Epithelial cell of proximal tubule (primary cell): ENCODE results near the gene OARD1. TPM values are rescaled to one million over a fixed set of nuclear protein-coding genes. Genes with fewer than 3 reads are reported as not detected.

ENCODE experiments used
- DNase-seq: peaks from one replicate; pipeline ENCODE4 v3.0.0-alpha.2; 2011; ENCODE audit warnings: low read depth
- H3K4me3 ChIP-seq: 2 replicates; pipeline ENCODE4 v1.5.1; 2011; ENCODE audit warnings: low read depth, mild to moderate bottlenecking, low read length
- total RNA-seq: library from RNA; depleted of rRNA; stranded (reverse); fragments of >200 nt; gene quantifications from 2 replicates; pipeline ENCODE4 v1.2.3, GENCODE V29; 2015
- TF ChIP-seq, protein P1 (sequence below): conservative IDR thresholded peaks from 2 replicates; pipeline ENCODE4 v1.5.1; 2012; ENCODE audit warnings: low read depth, mild to moderate bottlenecking, low read length

The OARD1 gene
- total RNA-seq, 1 donor from 2014 or later = 15.7 TPM

- TF ChIP-seq, protein P1, sequence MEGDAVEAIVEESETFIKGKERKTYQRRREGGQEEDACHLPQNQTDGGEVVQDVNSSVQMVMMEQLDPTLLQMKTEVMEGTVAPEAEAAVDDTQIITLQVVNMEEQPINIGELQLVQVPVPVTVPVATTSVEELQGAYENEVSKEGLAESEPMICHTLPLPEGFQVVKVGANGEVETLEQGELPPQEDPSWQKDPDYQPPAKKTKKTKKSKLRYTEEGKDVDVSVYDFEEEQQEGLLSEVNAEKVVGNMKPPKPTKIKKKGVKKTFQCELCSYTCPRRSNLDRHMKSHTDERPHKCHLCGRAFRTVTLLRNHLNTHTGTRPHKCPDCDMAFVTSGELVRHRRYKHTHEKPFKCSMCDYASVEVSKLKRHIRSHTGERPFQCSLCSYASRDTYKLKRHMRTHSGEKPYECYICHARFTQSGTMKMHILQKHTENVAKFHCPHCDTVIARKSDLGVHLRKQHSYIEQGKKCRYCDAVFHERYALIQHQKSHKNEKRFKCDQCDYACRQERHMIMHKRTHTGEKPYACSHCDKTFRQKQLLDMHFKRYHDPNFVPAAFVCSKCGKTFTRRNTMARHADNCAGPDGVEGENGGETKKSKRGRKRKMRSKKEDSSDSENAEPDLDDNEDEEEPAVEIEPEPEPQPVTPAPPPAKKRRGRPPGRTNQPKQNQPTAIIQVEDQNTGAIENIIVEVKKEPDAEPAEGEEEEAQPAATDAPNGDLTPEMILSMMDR = no peak
- H3K4me3 ChIP-seq = no peak within 1 kb of the TSS
- DNase-seq = no peak
Measured at GRCh38 chr6:41042226-41043055, 29.7 kb downstream of the OARD1 start, which contains the start of gene TSPO2. TSS of gene TSPO2 (plus strand) at chr6:41042467. CDS start at chr6:41042986, 519 bp downstream.

- H3K4me3 ChIP-seq = no peak overlapping the region
- TF ChIP-seq, protein P1 = no peak
- no peak for DNase-seq
Measured at GRCh38 chr6:41040940-41041536, 31.1 kb downstream of the OARD1 start.

GRCh38 chr6:41040101-41040939 is 31.8 kb downstream of the OARD1 start:
- TF ChIP-seq, protein P1 = no peak
- peak; percentile 81 for DNase-seq

GRCh38 chr6:41039060-41039998 is 32.8 kb downstream of the OARD1 start, which contains the start of gene UNC5CL:
TSS of gene UNC5CL (minus strand) at chr6:41039221. CDS start at chr6:41035074, 4,147 bp downstream.
- DNase-seq = peak; percentile 45
- peak within 1 kb of the TSS; percentile 81 for H3K4me3 ChIP-seq
- TF ChIP-seq, protein P1 = peak; percentile 92

More at GRCh38 chr6:41040101-41040939, 31.8 kb downstream of the OARD1 start:
- peak overlapping the region; percentile 81 for H3K4me3 ChIP-seq

- H3K4me3 ChIP-seq = peak overlapping the region; percentile 81
- no peak for DNase-seq
Measured at GRCh38 chr6:41038205-41038604, 34.0 kb downstream of the OARD1 start.

More at GRCh38 chr6:41038205-41038604, 34.0 kb downstream of the OARD1 start:
- TF ChIP-seq, protein P1 = no peak
